CD4-positive, alpha-beta T cell treated with Interleukin-6 at 100 ng/mL for 8 hours (primary cell): Measurements from ENCODE around the gene PNCK.
"Not testable (repeated sequence)": the region's sequence is repeated elsewhere in the genome, so short reads cannot be mapped to it uniquely, and the experiment has no call there.

ENCODE experiments used
- DNase-seq: peaks from one replicate; pipeline ENCODE4 v3.0.0-alpha.2; 2020; ENCODE audit warnings: mixed read lengths, low spot score

The PNCK gene

DNA sequence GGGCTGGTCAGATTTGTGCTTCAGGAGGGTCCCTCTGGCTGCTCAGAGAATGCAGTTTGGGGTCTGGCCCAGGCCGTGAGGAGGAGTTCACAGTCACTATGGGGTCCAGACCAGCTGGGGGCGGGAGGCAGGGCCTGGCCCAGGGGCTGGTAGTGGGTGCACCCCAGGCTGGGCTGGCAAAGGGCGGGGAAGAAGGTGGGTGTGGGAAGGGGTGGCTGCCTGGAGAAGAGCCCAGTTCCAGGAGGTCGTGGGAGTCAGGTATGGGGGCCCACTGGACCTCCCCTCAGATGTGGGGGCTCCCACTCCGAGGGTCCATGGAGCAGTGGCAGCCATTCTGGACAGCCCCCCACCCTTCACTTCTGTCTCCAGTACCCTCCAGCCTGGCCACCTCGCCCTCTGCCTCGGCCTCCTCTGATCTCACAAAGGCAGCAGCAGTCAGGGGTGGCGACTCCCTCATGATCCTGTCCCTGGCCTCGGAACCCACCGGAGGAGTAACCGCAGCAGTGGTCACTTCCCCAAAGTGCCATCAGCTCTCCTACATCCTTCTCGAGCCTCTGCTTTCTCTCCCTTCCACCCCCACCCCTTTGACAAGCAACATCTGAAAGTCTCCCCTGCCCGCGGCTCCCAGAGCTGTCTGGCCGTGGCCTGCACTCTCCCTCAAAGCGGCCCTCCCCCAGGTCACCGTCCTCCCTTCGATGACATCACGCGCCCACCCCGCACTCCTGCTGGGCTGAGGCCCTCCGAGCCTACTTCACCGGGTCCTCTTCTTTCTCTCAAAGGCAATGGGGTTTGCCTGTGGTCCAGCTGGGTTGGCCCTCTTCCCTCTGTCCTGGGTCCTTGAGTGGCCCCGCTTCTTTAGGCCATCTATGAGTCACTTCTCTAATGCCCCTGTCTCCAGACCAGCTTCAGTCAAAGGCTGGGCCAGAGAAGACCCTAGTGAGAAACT is 12.4 kb upstream of the PNCK start:
- no peak for DNase-seq

GRCh38 chrX:153685156-153685536 is 11.5 kb upstream of the PNCK start:
- no peak for DNase-seq

DNA sequence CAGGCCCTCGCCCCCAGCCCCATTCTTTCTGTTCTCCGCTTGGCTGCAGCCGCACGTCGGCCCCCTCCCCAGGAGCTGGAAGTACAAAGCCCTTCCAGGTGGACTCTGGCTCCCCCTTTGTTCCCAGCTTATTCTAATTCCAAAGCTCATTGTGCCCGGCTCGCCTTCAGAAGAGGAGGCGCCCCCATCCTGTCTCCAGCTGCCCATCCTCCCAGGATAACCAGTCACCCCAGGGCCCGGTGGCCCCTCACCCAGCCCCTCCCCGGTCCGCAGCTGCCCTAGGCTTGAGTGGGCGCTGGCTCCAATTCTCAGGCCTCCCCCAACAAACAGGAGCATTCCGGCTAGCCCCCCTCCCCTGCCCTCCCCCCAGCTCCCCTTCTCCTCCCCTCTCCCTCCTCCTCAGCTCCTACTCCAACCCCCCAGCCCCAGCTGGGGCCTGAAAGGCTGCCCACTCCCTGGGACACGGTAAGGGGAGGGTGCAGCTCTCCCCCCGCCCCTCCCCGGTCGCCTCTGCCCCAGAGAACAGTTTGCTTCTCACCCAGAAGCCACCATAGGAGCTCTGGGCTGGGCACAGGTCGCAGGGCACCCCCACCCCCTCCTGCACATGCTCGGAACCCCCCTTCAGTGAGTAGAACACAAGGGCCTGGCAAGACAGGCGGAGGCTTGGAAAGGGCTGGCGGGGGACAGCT is 11.0 kb upstream of the PNCK start:
- no peak for DNase-seq

DNA sequence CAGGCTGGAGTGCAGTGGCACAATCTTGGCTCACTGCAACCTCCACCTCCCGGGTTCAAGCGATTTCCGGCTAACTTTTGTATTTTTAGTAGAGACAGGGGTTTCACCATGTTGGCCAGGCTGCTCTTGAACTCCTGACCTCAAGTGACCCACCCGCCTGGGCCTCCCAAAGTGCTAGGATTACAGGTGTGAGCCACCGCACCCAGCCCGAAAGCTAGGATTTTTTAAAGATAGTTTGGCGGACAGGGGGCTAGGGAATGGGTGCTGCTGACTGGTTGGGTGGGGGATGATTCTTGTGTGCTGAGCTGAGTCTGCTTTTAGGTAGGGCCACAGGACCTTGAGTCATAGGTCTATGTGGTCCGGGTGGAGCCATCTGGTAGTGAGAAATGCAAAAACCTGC is 9.9 kb upstream of the PNCK start:
- DNase-seq = not testable (repeated sequence)

DNA sequence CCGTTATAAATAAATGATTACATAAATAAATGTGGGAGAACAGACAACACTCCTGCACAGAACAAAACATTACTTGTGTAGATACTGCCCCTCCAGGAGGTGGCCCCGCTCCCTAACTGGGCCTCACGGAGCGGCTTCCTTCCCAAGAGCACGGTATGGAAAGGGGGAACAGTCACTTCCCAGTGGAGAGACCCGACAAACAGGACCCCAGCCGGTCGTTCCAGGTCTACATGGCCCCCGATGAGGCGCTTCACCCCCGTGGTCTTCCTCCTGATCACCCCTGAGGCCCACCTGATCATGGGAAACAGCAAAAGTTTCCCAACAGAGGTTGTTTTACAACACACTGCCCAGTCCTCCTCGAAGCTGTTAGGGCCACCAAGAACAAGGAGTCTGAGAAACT is 7.6 kb upstream of the PNCK start:
- no peak for DNase-seq

DNA sequence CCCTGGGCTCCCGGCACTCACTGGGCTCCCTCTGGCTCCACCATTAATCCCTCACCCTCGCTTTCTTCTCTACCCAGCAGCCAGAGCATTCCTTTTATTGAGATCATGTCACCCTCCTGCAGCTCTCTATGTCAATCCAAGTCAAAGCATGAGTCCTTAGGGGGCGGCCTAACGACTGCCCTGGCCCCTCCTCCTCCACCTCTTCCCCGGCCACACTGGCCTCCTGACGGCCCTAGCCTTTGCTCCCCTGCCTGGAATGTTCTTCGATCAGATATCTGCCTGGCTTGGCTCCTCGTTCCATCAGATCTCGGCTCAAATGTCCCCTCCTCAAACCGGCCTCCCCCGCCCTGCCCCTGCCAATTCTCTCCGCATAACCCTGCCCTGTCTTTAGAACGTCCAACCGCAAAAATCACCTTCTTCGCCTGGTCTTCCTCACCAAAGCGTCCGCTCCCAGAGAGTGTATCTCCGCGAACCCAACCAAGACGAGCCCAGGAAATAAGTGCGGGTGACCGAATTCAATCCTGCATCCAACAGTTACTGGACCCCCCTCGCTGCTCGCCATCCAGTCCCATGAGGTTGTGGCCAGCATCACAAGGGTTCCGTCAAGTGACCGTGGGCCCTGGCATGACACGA is 722 bp upstream of the PNCK start:
- DNase-seq = no peak

- DNase-seq = no peak
Measured at GRCh38 chrX:153672531-153673427, 834 bp downstream of the PNCK start.

DNA sequence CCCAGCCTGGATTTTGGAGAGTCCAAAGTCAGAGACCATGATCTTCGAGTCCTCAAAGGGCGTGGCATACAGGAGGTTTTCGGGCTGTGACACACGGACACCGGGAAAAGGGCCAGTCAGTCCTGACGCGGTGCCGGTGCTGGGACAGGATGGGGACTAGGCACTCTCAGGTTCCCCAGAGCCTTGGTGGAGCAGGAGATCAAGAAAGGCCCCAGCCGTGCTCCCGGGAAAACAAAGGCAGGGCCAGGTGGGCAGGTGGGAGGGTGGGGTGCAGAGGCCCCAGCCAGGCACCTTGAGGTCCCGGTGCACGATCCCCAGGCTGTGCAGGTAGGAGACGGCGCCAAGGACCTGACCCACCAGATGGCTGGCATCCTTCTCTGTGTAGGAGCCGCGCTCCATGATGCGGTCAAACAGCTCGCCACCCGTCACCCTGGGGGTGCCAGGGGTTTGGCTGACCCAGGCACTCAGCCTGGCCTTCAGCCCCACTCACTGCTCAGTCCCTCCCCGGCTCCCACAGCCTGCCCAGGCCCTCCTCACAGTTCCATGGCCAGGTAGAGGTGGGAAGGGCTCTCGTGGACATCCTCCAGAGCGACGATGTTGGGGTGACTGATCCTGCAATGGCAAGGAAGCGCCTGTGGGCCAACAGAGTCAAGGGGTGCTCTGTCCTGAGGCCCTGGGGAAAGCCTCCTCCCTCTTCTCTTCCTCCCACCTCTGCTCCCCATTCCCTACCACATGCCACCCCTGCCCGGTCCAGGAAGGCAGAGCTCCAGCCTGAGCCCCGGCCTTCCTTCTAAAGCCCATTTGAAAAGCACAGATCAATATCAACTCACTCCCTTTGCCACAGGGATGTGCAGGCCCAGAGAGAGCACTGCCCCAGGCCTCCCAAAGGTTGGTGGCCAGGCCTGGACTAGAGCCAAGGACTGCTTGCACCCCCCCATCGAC is 1.8 kb downstream of the PNCK start:
- no peak for DNase-seq

DNA sequence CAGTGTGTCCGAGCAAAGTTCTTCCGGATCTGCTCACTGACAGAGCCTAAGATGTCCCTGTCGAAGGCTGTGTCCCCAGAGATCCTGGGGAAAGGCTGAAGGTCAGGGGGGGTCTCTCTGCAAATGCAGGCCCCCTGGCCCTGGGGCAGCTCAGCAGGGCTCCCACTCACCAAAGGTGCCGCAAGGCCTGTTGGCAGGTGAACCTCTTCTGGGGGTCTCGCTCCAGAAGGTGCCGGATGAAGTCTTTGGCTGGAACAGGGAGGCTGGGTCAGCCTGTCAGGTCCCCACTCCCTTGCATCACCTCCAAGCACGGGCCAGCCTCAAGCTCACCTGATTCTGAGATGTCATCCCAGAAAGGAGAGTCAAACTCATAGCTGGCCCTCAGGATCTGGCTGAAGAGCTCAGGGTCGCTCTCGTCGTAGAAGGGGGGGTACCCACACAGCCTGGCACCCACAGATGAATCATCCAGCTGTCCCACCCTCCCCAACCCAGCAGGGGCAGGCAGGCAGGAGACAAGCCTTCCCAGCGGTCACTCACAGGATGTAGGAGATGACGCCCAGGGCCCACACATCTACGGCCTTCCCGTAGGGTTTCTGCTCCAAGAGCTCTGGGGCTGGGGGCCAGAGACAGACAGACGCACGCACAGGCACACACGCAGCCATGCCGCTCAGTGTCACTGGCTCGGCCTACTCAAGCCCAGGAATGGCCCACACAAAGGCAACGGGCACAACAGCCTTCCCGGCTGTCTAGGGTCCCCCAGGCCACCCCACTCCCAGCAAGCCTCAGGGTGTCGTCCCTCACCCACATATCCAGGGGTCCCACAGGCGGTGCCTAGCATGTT is 2.6 kb downstream of the PNCK start:
- DNase-seq = no peak

DNA sequence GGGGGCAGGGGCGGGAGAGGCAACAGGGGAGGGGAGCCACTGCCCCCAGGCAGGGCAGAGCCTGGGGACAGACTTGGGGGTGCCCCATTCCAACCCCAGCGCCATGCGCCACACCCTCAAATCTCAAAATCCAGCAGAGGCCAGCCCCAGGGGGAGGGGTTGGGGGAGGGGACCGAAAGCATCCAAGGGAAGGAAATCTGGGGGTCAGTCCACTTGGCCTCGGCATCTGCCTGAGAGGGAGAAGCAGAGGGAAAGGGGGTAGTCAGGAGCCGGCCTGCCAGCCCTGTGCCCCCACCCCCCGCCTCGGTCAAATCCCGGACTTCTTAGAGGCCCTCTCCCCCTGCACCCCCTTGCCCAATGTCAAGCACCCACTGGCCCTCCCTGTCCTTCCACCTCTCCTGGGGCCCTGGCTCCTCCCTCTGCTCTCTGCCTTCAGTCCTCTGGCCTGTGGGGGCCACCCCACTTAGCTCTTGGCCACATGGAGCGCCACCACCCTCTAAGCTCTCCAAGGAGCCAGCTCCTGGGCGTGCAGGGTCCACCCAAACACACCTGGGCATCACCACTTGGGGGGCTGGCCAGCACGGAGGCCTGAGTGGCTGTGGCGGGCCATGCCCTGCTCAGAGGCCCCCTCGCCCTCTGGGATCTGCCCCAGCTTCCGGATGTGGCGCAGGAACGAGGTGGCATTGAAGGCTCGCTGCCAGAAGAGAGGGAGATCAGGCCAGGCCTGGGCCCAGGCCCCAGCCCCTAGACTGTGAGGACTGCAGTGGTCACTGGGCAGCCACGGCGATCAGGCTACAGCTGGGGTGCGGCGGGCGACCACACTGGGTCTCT is 3.5 kb downstream of the PNCK start:
- no peak for DNase-seq

DNA sequence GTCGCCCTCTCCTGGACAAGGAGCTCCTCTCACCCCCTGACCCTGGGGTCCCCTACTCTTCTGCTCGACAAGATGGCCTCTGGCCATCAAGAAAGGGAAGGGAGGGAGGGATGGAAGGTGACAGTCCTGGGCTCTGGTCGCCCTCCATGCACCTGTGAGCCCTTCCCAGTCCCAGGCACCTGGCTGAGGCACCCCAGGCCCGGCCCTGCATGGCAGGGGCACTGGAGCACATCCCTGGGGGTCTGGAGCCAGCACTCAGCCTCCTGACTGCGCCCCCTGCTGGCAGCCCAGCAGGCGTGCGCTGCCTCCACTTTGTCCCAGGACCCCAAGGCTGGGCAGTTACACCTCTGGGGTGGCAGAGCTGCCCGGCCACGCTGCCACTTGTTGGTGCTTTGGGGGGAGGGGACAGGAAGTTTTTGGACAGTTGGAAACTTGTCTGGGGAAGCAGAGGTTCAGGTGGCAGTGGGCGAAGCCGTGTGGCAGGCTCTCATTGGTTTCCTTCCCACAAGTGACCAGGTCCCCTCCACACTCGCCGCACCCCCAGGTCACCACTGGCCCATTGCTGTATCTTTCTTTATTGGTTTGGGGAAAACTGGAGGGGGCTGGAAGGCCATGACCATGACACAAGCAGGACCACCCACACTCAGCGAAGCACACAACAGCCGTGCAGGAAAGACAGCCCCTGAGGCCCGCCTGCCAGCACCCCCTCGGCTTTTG is 4.3 kb downstream of the PNCK start:
- no peak for DNase-seq

- DNase-seq = no peak
Measured at GRCh38 chrX:153668423-153669173, 5.0 kb downstream of the PNCK start.

DNA sequence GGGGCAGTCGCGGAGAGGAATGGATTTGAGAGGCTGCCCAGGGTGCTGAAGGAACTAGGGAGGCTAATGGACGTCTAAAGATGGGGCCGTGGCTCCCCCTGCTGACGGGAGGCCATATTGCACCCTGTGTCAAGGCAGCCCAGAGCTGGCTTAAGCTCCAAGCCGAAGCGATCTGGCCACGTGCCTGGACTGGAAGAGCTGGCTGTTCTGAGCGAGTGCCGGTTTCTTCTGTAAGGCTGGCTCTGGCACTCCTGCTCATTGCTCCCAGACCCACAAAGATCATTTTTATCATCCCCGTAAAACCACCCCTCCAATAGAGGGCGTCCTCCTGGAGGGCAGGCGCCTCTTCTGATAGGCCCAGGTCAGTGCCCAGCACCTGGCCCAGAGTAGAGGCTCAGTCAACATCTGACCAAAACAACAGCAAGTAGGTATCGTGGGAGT is 5.6 kb downstream of the PNCK start:
- DNase-seq = peak; percentile 61

DNA sequence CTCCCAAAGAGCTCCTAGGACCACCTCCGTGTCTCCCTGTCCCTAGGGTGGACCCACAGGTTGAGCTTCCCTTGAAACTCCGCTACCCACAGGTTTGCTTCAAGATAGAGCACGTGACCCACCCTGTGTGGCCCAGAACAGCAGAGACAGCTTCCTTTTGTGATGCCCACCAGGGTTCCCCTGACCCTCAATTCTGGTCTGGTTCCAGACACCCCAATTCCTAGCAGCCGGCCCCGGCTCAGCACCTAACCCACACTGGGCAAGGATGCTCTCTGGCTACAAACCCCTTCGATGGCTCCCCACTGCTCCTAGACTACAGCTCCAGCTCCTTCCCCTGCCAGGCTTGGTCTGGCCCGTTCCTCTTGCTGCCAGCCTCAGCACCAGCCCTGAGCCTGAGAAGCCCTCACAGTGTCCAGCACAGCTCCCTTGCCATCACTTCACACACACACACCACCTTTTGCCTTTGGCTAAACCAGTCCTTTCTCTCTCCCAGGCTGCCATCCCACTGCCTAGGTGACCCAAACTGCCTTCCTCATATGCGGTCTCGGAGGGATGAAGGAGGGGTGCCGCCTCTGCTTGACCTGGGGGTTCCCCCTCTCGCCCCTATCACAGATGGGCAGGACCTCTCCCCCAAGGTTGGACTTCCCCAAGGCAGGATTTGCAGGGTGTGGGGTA is 6.2 kb downstream of the PNCK start:
- no peak for DNase-seq

GRCh38 chrX:153665726-153666306 is 7.8 kb downstream of the PNCK start:
- DNase-seq = no peak

DNA sequence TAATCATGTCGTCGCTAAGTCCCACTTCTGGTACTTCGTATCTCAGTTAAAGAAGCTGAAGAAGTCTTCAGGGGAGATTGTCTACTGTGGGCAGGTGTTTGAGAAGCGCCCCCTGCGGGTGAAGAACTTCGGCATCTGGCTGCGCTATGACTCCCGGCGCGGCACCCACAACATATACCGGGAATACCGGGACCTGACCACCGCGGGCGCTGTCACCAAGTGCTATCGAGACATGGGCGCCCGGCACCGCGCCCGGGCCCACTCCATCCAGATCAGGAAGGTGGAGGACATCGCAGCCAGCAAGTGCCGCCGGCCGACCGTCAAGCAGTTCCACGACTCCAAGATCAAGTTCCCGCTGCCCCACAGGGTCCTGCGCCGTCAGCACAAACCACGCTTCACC is 11.3 kb downstream of the PNCK start:
- peak; percentile 47 for DNase-seq
